Measurements from ENCODE around the gene PRKCSH.
"Not testable (repeated sequence)": the region's sequence is repeated elsewhere in the genome, so short reads cannot be mapped to it uniquely, and the experiment has no call there.

PRKCSH gene

DNA sequence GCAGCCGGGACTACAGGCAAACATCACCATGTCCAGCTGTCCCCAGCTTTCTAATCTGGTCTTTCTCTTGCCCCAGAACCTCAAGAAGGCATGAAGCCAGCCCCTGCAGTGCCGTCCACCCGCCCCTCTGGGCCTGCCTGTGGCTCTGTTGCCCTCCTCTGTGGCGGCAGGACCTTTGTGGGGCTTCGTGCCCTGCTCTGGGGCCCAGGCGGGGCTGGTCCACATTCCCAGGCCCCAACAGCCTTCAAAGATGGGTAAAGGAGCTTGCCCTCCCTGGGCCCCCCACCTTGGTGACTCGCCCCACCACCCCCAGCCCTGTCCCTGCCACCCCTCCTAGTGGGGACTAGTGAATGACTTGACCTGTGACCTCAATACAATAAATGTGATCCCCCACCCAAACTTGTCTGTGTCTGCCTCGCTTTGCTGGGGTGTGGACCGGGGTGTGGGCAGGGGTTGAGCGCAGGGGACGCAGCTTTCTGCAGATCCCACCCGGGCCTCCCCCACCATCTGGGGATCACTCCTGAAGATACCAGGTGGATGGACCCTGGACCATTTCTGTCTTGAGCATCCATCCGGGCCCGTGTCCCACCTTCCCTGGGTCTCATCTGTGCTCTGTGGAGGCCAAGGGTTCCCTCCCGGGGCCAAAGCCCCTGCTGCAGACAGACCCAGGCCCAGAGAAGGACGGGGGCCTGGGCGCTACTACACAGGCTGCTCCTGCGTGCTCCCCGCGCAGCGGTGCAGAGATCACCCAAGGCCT lies 15.3 kb downstream of the PRKCSH start:
- Mint-ChIP-seq H3K27me3 (peaks cover 5% of the 10 kb centered on the region), H3K9me3 (no peaks in the 10 kb centered on the region), H3K27ac (no peak overlapping the region), H3K4me3 (no peak overlapping the region), H3K36me3 (peaks cover 14% of the 10 kb centered on the region), H3K4me1 (no peaks in the 10 kb centered on the region)
- CTCF ChIA-PET, result interaction anchor here (0.9 kb wide), 1 partner anchor 9 kb away, joined by 3 read pairs; no protein-coding TSS in a partner anchor
- no peak for DNase-seq

DNA sequence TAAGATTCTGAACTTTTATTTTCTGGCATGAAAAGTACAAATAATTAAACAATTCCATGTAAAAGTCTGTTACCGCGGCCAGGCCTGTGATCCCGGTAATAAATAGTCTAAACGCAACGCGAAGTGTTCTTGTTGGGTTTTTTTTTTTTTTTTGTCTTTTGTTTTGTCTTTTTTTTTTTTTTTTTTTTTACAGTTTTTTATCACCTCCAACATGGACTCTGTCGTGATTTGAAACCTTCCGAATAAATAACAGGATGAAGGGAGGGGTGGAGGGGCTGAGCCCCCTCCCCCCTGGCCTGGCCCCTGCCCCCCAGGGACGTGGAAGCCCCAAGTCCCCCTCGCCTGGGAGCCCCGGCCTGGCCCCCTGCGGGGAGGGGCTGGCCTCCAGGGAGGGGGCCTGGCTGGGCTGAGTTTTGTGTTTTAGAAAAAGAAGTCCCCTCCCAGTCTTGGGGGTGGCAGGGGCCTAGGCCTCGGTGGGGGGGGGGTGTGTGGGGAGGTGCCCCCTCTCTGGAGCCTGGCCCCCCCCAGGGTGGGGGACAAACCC lies 16.0 kb downstream of the PRKCSH start:
- DNase-seq, result no peak
- Mint-ChIP-seq H3K27ac (no peak overlapping the region), H3K27me3 (peaks cover 5% of the 10 kb centered on the region), H3K36me3 (peaks cover 14% of the 10 kb centered on the region), H3K4me3 (no peak overlapping the region), H3K9me3 (no peaks in the 10 kb centered on the region), H3K4me1 (no peaks in the 10 kb centered on the region)
- CTCF ChIA-PET, result interaction anchor here (1.2 to 1.3 kb wide), 2 partner anchors 31 to 70 kb away, joined by 4 read pairs; no protein-coding TSS in a partner anchor

DNA sequence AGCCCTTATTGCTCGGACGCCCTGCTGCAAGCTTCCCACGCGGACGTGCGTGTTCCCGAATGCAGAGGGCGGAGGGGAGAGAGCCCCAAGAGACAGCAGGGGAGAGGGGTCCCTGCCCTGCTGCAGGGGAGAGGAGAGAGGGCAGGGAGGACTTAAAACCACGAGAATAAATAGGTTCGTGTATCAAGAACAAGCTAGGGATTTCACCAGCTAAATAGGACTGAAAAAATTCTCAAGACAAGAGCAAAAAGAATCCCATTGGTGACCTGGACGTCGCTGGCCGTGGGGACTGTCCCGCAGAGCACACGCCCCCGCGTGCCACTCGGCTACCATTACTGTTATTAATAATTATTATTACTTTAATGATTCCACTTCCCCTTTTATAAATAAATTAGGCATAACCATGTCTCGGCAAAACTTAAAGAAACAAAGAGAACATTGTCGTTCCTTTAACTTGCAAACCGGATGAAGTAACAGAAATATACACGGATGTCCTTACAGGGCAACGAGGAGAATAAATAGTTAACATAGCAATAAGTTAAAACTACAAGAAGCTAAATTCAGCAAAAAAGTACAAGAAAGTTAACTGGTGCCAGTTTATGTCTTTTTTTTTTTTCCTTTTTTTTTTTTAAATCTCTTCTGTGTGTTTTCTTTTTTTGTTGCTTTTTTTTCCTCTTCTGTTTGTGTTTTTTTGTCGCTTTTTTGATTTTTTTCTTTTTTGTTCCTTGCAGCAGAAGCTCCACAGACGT lies 16.6 kb downstream of the PRKCSH start:
- no peak overlapping the region for H3K27ac Mint-ChIP-seq
- CTCF ChIA-PET, result interaction anchor here (1.2 to 1.3 kb wide), 3 partner anchors 9 to 71 kb away, joined by 3 to 4 read pairs (median 4); no protein-coding TSS in a partner anchor
- H3K27me3 Mint-ChIP-seq, result peaks cover 5% of the 10 kb centered on the region
- H3K9me3 Mint-ChIP-seq, result no peaks in the 10 kb centered on the region
- H3K4me3 Mint-ChIP-seq, result no peak overlapping the region
- no peaks in the 10 kb centered on the region for H3K4me1 Mint-ChIP-seq
- DNase-seq, result no peak
- peaks cover 12% of the 10 kb centered on the region for H3K36me3 Mint-ChIP-seq

DNA sequence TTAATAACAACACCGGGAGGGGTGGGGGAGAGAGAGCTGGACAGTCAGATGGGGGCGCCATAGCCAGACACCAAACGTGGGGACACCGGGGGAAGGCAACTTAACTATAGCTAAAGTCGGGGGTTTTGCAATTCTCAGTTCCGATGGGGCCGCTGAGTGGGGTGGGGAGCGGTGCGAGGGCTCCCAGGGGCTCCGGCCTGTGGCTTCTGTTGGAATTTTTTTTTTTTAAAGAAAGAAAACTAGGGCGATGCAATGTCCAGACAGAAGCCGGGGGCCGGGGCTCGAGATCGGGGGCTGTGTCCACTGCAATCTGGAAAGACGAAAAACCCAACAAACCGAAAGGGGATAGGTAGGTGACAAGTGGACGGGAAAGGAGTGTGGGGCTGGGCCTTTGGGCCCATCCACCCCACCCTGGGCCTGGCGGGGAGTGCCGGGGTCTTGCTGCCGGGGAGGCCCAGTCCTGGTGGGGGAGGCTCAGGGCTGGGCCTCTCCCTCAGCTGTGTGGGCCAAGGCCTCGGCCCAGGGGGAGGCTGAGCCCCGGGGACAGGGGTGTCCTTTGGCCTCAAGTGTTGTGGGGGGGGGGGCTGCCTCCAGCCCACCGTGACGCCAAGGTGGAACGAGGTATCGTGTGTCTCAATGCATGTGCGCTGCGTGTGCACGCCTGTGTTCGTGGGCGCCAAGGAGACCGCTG lies 17.3 kb downstream of the PRKCSH start:
- CTCF ChIA-PET, result interaction anchor here (1.2 to 1.3 kb wide), 3 partner anchors 9 to 72 kb away, joined by 3 to 4 read pairs (median 4); no protein-coding TSS in a partner anchor
- Mint-ChIP-seq H3K36me3 (peaks cover 12% of the 10 kb centered on the region), H3K27me3 (peaks cover 9% of the 10 kb centered on the region), H3K27ac (no peak overlapping the region), H3K4me3 (no peak overlapping the region), H3K9me3 (no peaks in the 10 kb centered on the region), H3K4me1 (no peaks in the 10 kb centered on the region)
- DNase-seq, result no peak

DNA sequence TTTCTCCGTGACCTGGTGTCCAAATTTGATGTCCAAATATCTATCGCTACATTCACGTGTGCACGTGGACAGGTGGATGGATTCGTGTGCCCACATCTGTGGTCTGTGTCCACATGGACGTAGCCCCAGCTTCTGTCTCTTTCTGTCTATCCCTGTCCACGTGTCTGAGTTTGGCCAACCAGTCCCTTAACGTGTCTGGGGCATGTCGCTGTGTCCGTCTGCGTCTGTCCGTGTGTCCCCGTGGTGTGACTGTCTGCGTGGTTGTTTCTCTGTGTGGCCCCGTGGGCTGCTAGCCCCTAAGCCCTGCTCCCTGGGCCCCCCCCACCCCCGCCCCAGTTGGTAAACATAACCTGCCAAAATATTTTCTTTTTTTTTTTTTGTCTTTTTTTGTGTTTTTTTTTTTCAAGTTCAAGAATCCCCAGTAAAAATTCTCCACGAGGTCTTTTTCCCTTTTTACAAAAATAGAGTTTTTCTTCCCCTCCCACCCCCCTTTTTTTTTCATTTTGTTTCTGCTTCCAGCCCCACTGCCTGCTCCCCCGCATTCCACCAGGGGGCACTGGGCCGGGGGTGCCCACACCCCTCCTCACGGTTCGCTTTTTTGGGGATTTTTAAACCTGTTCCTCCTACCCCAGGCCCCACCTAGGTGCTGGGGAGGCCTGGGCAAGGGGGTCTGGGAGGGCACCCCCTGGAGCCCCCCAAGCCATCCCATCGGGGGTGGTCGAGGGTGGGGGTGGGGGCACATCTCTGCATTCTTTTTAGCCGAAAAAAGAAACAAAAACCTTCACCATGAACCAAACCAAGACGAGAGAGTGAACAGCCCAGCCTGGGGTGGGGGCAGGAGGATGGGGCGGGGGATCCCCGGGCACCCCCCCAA lies 18.3 kb downstream of the PRKCSH start:
- peaks cover 12% of the 10 kb centered on the region for H3K36me3 Mint-ChIP-seq
- H3K27me3 Mint-ChIP-seq, result peaks cover 19% of the 10 kb centered on the region
- no peaks in the 10 kb centered on the region for H3K4me1 Mint-ChIP-seq
- no peak overlapping the region for H3K4me3 Mint-ChIP-seq
- CTCF ChIA-PET, result no interaction called here
- DNase-seq, result peak; percentile 42
- no peaks in the 10 kb centered on the region for H3K9me3 Mint-ChIP-seq
- H3K27ac Mint-ChIP-seq, result no peak overlapping the region

DNA sequence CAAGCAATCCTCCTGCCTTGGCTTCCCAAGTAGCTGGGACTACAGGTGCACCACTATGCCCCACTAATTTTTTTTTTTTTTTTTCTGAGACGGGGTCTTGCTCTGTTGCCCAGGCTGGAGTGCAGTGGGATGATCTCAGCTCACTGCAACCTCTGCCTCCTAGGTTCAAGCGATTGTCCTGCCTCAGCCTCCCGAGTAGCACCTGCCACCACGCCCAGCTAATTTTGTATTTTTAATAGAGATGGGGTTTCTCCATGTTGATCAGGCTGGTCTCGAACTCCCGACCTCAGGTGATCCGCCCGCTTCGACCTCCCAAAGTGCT lies 19.8 kb downstream of the PRKCSH start:
- H3K27me3 Mint-ChIP-seq, result peaks cover 24% of the 10 kb centered on the region
- H3K4me1 Mint-ChIP-seq, DNase-seq, H3K4me3 Mint-ChIP-seq, H3K27ac Mint-ChIP-seq, H3K9me3 Mint-ChIP-seq, H3K36me3 Mint-ChIP-seq: not testable (repeated sequence)
- CTCF ChIA-PET, result interaction anchor here (1.0 kb wide), 1 partner anchor 28 kb away, joined by 3 read pairs; no protein-coding TSS in a partner anchor

DNA sequence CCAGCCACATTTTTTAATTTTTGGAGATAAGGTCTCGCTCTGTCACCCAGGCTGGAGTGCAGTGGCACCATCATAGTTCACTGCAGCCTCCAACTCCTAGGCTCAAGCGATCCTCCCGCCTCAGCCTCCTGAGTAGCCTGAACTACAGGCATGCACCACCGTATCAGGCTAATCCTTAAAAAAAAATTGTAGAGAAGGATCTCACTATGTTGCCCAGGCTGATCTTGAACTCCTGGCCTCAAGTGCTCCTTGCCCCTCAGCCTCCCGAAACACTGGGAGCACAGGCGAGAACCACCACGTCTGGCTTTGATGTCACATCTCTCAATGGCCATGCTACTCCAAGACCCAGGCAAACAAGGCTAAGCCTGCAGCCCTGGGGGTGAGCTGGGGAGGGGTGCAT lies 21.2 kb downstream of the PRKCSH start:
- Mint-ChIP-seq H3K36me3 (no peaks in the 10 kb centered on the region), H3K27ac (no peak overlapping the region), H3K4me3 (no peak overlapping the region), H3K27me3 (peaks cover 28% of the 10 kb centered on the region), H3K4me1 (no peaks in the 10 kb centered on the region), H3K9me3 (no peaks in the 10 kb centered on the region)
- CTCF ChIA-PET, result interaction anchor here (0.6 kb wide), 1 partner anchor 160 kb away, joined by 3 read pairs; no protein-coding TSS in a partner anchor
- DNase-seq, result no peak

DNA sequence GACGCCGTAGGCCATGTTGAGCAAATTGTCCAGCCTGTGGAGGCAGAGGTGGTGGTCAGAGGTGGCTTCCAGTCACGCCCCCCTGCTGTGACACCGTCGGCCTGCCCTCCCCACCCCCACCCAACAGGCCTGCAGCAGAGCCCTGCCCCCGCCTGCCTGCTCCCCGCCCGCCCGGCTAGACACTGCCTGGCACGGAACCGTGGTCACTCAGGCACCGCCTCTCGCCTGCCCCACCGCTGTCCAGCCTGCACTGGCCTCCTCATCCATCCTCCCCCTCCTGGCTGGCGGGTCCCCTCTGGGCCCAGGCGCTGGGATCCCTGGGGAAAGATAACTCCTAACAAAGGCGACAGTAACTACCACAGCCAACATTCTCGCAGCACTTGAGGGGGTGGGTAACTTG lies 21.7 kb downstream of the PRKCSH start:
- peaks cover 28% of the 10 kb centered on the region for H3K27me3 Mint-ChIP-seq
- H3K4me3 Mint-ChIP-seq, result no peak overlapping the region
- no peaks in the 10 kb centered on the region for H3K4me1 Mint-ChIP-seq
- H3K9me3 Mint-ChIP-seq, result no peaks in the 10 kb centered on the region
- H3K27ac Mint-ChIP-seq, result no peak overlapping the region
- CTCF ChIA-PET, result no interaction called here
- DNase-seq, result no peak
- no peaks in the 10 kb centered on the region for H3K36me3 Mint-ChIP-seq

DNA sequence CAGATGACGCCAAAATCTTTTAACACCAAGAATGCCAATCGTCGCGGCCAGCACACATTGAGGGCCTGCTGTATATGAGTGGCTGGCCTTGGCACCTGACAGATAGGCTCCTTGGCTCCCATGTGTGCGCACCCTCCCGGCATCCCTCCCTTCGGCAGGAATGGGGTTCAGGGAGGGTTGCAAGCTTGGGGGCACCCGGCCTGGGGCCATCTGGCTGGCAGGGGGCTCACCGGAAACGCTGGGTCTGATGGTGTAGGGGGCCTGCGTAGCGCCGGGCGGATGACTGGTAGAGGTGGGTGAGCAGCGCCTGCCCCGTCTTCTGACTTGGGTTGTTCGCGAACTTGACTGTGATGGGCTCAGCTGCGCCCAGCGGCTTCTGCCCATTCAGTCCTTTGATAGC lies 22.4 kb downstream of the PRKCSH start:
- Mint-ChIP-seq H3K4me1 (no peaks in the 10 kb centered on the region), H3K27ac (no peak overlapping the region), H3K4me3 (no peak overlapping the region), H3K9me3 (no peaks in the 10 kb centered on the region), H3K27me3 (peaks cover 24% of the 10 kb centered on the region), H3K36me3 (no peaks in the 10 kb centered on the region)
- DNase-seq, result no peak
- CTCF ChIA-PET, result no interaction called here

DNA sequence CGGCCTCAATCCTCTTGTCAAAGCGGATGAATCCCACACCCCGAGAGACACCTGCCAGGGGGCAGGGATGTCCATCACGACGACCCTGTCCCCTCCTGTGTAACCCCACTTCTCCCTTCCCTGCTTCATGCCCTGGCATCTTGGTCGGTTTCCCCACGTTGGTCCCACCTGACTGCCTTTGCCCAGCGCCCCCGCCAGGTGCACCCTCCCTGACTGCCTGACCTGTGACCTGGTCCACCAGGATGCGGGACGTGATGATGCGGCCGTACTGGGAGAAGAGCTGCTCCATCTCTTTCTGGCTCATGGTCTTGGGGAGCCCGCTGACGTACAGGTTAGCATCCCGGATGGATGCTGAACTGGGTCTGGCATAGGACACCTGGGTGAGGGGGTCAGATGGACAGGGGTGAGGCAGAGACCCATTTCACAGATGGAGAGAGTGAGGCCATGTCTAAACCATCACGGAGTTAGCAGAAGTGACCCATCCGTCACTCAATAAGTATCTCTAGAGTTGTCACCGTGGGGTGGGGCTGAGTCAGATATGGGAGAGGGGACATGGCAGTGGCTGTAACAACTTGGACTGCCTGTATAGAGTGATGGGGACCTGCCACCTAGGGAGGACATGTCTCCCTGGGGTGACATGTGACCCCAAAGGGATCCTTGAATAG lies 22.9 kb downstream of the PRKCSH start:
- DNase-seq, result no peak
- Mint-ChIP-seq H3K27ac (no peak overlapping the region), H3K4me1 (no peaks in the 10 kb centered on the region), H3K27me3 (peaks cover 26% of the 10 kb centered on the region), H3K36me3 (no peaks in the 10 kb centered on the region), H3K9me3 (no peaks in the 10 kb centered on the region), H3K4me3 (no peak overlapping the region)
- CTCF ChIA-PET, result interaction anchor here (0.6 to 1.5 kb wide), 2 partner anchors 8 to 27 kb away, joined by 3 to 4 read pairs; no protein-coding TSS in a partner anchor

DNA sequence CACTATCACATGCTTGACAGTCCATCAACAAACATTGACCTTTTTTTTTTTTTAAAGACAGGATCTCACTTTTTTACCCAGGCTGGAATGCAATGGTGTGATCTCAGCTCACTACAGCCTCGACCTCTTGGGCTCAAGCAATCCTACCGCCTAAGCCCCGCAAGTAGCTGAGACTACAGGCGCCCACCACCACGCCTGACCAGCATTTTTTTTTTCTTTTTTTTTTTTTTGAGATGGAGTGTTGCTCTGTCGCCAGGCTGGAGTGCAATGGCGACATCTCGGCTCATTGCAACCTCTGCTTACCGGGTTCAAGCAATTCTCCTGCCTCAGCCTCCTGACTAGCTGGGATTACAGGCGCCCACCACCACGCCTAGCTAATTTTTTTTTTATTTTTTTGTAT lies 23.5 kb downstream of the PRKCSH start:
- peaks cover 26% of the 10 kb centered on the region for H3K27me3 Mint-ChIP-seq
- not testable (repeated sequence) for H3K27ac Mint-ChIP-seq, H3K4me3 Mint-ChIP-seq, DNase-seq, H3K4me1 Mint-ChIP-seq, H3K9me3 Mint-ChIP-seq, H3K36me3 Mint-ChIP-seq
- CTCF ChIA-PET, result interaction anchor here (0.6 to 1.5 kb wide), 2 partner anchors 9 to 26 kb away, joined by 3 to 4 read pairs; no protein-coding TSS in a partner anchor

DNA sequence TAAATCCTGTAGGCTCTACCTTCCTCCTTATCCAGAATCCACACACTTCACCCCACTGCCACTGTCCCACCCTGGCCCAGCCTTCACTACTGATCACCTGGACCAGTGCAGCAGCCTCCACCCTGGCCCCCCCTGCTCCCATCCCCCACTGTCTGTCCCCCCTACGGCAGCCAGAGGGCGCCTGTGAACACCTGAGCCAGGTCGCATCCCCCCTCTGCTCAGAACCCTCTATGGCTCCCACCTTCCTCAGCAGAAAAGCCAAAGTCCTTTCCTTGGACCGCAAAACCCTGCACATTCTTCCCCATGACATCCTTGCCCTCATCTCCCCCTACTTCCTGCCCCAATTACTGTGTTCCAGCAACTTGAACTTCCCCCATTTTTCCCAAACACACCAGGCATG lies 24.8 kb downstream of the PRKCSH start:
- peak; percentile 35 for DNase-seq
- Mint-ChIP-seq H3K4me1 (no peaks in the 10 kb centered on the region), H3K9me3 (no peaks in the 10 kb centered on the region), H3K27ac (no peak overlapping the region), H3K4me3 (no peak overlapping the region), H3K36me3 (no peaks in the 10 kb centered on the region), H3K27me3 (peaks cover 26% of the 10 kb centered on the region)
- CTCF ChIA-PET, result interaction anchor here (1.5 kb wide), 1 partner anchor 10 kb away, joined by 3 read pairs; no protein-coding TSS in a partner anchor

DNA sequence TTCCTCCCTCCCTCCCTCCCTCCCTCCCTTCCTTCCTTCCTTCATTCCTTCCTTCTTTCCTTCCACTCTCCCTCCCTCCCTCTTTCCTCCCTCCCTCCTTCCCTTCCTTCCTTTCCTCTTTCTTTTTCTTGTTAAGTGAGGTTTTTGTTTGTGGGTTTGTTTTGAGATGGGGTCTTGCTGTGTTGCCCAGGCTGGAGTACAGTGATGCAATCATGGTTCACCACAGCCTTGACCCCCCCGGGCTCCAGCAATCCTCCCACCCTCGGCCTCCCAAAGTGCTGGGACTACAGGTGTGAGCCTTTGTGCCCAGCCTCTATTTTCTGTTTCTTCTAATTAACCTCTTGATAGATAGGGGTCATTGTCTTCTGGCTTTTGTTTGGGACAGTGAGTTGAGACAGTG lies 26.0 kb downstream of the PRKCSH start:
- Mint-ChIP-seq H3K27ac (no peak overlapping the region), H3K9me3 (no peaks in the 10 kb centered on the region), H3K27me3 (peaks cover 26% of the 10 kb centered on the region), H3K36me3 (no peaks in the 10 kb centered on the region), H3K4me3 (no peak overlapping the region), H3K4me1 (no peaks in the 10 kb centered on the region)
- DNase-seq, result no peak
- CTCF ChIA-PET, result no interaction called here

Measured in activated naive CD4-positive, alpha-beta T cell treated with anti-CD3 and anti-CD28 coated beads, Interleukin-2, amount 10 ng/mL, durations not matched to agents 7 days and 5 days (primary cell).